ENCODE measurements around the gene GCNT1. TPM values are rescaled to one million over a fixed set of nuclear protein-coding genes. Genes with fewer than 3 reads are reported as not detected.
A peak's percentile ranks its signal among the peaks of the same experiment; 100 is the strongest.

Gene GCNT1
- total and polyA plus RNA-seq, 2 experiments from 2014 or later, result 43.4 to 59.3 TPM

DNA sequence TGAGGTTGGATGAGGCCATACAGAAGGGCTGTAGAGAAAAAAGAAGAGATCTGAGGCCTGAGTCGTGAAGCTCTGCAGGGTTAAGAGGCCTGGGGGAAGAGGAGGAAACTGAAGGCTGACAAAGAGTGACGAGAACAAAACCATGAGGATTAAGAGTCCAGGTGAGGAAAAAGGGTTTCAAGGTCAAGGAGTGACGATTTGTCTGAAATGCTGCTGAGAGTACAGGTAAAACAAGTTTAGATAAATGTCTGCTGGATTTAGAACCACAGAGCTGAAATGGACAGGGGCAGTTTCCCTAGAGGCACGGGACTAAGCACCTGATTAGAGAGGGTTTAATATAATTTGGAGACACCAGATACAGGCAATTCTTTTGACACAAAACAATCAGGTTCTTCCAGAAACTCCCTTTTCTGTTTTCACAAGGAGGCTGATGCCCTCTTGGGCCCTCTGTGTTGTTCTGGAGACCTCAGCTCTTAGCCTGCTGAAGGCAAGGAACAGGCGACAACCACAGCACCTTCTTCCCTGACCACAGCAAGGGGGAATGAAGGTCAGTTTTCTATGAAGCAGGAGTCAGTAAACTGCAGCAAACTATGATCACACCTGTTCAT lies 14.6 kb upstream of the GCNT1 start:
- Histone ChIP-seq H3K27ac (peak overlapping the region; percentile 59), H3K79me2 (no peaks in the 10 kb centered on the region), H2AFZ (peak overlapping the region; percentile 36), H4K20me1 (ENCODE audit: insufficient read depth, poor library complexity, severe bottlenecking) (no peaks in the 10 kb centered on the region), H3K27me3 (no peaks in the 10 kb centered on the region), H3K36me3 (replicated peaks; ENCODE audit: insufficient read depth, low read depth) (no peaks in the 10 kb centered on the region), H3K4me1 (ENCODE audit: insufficient read depth) (peaks cover 9% of the 10 kb centered on the region), H3K9me3 (ENCODE audit: low read depth) (no peaks in the 10 kb centered on the region), H3K4me3 (no peak overlapping the region), H3K9me2 (replicated peaks; ENCODE audit: insufficient read depth) (no peaks in the 10 kb centered on the region), H3K4me2 (no peak overlapping the region)
- WGBS (ENCODE audit: low lambda C conversion rate, missing lambda C conversion rate), result 54% methylated on average over 5 of the region's 5 CpGs
- TF ChIP-seq, protein P1, sequence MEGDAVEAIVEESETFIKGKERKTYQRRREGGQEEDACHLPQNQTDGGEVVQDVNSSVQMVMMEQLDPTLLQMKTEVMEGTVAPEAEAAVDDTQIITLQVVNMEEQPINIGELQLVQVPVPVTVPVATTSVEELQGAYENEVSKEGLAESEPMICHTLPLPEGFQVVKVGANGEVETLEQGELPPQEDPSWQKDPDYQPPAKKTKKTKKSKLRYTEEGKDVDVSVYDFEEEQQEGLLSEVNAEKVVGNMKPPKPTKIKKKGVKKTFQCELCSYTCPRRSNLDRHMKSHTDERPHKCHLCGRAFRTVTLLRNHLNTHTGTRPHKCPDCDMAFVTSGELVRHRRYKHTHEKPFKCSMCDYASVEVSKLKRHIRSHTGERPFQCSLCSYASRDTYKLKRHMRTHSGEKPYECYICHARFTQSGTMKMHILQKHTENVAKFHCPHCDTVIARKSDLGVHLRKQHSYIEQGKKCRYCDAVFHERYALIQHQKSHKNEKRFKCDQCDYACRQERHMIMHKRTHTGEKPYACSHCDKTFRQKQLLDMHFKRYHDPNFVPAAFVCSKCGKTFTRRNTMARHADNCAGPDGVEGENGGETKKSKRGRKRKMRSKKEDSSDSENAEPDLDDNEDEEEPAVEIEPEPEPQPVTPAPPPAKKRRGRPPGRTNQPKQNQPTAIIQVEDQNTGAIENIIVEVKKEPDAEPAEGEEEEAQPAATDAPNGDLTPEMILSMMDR (IDR thresholded peaks at IDR 0.05; ENCODE audit: poor library complexity), result no peak
- no peak for TF ChIP-seq EZH2phosphoT487 (IDR thresholded peaks at IDR 0.05; ENCODE audit: low read depth, severe bottlenecking, unreplicated experiment)
- TF ChIP-seq EZH2 (IDR thresholded peaks at IDR 0.05; ENCODE audit: borderline replicate concordance), result no peak
- no peak for DNase-seq (ENCODE audit: low spot score)

DNA sequence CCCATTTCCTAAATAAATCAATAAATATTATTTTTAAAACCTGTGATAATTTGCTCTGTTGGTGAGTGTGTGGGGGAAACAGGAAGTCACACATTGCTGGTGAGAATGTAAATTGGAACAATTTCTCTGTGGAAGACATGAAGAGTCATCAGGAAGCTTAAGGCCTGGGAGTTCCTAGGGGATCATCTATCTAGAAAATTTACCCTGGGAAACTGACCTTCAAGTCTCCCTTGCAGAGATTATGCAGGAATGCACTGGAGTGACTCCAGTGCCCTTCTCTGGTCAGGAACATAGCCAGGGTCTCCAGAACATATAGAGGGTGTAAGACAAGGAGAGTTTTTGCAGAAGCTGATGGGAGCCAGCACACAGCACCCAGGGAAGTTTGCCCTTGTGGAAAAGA lies 13.0 kb upstream of the GCNT1 start:
- H3K79me2 ChIP-seq, result no peaks in the 10 kb centered on the region

DNA sequence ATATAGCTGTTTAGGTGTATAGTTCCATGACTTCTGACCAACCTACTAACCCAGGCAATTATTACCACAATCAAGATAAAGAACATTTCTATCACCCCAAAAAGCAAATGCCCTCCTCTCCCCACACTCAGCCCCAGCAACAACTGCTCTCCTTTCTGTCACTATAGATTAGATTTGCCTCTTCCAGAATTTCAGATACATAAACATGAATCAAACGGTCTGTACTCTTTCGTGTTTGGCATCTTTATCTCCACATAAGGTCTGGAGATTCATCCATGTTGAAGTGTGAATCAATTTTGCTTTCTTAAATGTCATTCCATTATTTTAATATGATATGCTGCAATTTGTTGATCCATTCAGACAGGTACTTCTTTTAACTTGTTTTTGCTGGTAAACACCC lies 10.5 kb upstream of the GCNT1 start:
- no peak for DNase-seq (ENCODE audit: low spot score)
- Histone ChIP-seq H3K9me2 (replicated peaks; ENCODE audit: insufficient read depth) (no peaks in the 10 kb centered on the region), H3K79me2 (no peaks in the 10 kb centered on the region), H3K9me3 (ENCODE audit: low read depth) (no peaks in the 10 kb centered on the region), H3K27me3 (no peaks in the 10 kb centered on the region), H3K4me3 (no peak overlapping the region), H3K27ac (no peak overlapping the region), H2AFZ (no peak overlapping the region), H3K4me2 (no peak overlapping the region), H3K36me3 (replicated peaks; ENCODE audit: insufficient read depth, low read depth) (no peaks in the 10 kb centered on the region), H4K20me1 (ENCODE audit: insufficient read depth, poor library complexity, severe bottlenecking) (no peaks in the 10 kb centered on the region), H3K4me1 (ENCODE audit: insufficient read depth) (peaks cover 9% of the 10 kb centered on the region)
- WGBS (ENCODE audit: low lambda C conversion rate, missing lambda C conversion rate), result 82% methylated on average over 2 of the region's 2 CpGs
- TF ChIP-seq EZH2 (IDR thresholded peaks at IDR 0.05; ENCODE audit: borderline replicate concordance) (no peak), EZH2phosphoT487 (IDR thresholded peaks at IDR 0.05; ENCODE audit: low read depth, severe bottlenecking, unreplicated experiment) (no peak)
- TF ChIP-seq, protein P1 (IDR thresholded peaks at IDR 0.05; ENCODE audit: poor library complexity), result no peak

More for the DNA sequence above, 13.0 kb upstream of the GCNT1 start:
- H3K4me1 ChIP-seq (ENCODE audit: insufficient read depth), result peaks cover 9% of the 10 kb centered on the region
- H2AFZ ChIP-seq, result no peak overlapping the region
- H3K27ac ChIP-seq, result no peak overlapping the region
- H3K27me3 ChIP-seq, result no peaks in the 10 kb centered on the region
- H3K4me3 ChIP-seq, result no peak overlapping the region
- no peak for DNase-seq (ENCODE audit: low spot score)
- TF ChIP-seq, protein P1 (IDR thresholded peaks at IDR 0.05; ENCODE audit: poor library complexity), result no peak
- TF ChIP-seq EZH2phosphoT487 (IDR thresholded peaks at IDR 0.05; ENCODE audit: low read depth, severe bottlenecking, unreplicated experiment) (no peak), EZH2 (IDR thresholded peaks at IDR 0.05; ENCODE audit: borderline replicate concordance) (no peak)
- no peaks in the 10 kb centered on the region for H3K36me3 ChIP-seq (replicated peaks; ENCODE audit: insufficient read depth, low read depth)
- H4K20me1 ChIP-seq (ENCODE audit: insufficient read depth, poor library complexity, severe bottlenecking), result no peaks in the 10 kb centered on the region
- H3K9me2 ChIP-seq (replicated peaks; ENCODE audit: insufficient read depth), result no peaks in the 10 kb centered on the region
- H3K4me2 ChIP-seq, result no peak overlapping the region
- no peaks in the 10 kb centered on the region for H3K9me3 ChIP-seq (ENCODE audit: low read depth)
